Skeletal muscle tissue (tissue), 4 donors: Measurements from ENCODE around the gene SPAG6. TPM values are rescaled to one million over a fixed set of nuclear protein-coding genes. Genes with fewer than 3 reads are reported as not detected.
"Not testable (repeated sequence)": the region's sequence is repeated elsewhere in the genome, so short reads cannot be mapped to it uniquely, and the experiment has no call there.

Experiments used
- H3K27ac ChIP-seq: one replicate; pipeline ENCODE4 v1.7.0; 2013; ENCODE audit warnings: mild to moderate bottlenecking, low read depth, low read length, inconsistent platforms
- H3K27me3 ChIP-seq, 3 donors: one replicate each; pipeline ENCODE4 v1.7.0; 2013; ENCODE audit warnings: low read length in 3 of 3; ENCODE audit not compliant: control insufficient read depth in 3 of 3, insufficient read depth in 3 of 3
- H3K36me3 ChIP-seq, 3 donors: one replicate each; pipeline ENCODE4 v1.7.0; 2013; ENCODE audit warnings: low read length in 3 of 3; ENCODE audit not compliant: control insufficient read depth in 3 of 3, insufficient read depth in 3 of 3
- H3K4me1 ChIP-seq, 3 donors: one replicate each; pipeline ENCODE4 v1.7.0; 2013; ENCODE audit warnings: low read length in 3 of 3, mild to moderate bottlenecking in 3 of 3; ENCODE audit not compliant: control insufficient read depth in 3 of 3, insufficient read depth in 3 of 3
- H3K4me3 ChIP-seq, 3 donors: one replicate each; pipeline ENCODE4 v1.7.0; 2013; ENCODE audit warnings: low read length in 3 of 3
- H3K9ac ChIP-seq, 3 donors: one replicate each; pipeline ENCODE4 v1.7.0; 2013; ENCODE audit warnings: low read length in 3 of 3, mild to moderate bottlenecking in 3 of 3, moderate library complexity in 2 of 3, low read depth in 1 of 3
- H3K9me3 ChIP-seq, 3 donors: one replicate each; pipeline ENCODE4 v1.7.0; 2013; ENCODE audit warnings: low read length in 3 of 3; ENCODE audit not compliant: control insufficient read depth in 3 of 3
- total RNA-seq: library from RNA; depleted of rRNA; stranded (reverse); fragments of >200 nt; gene quantifications from one replicate; pipeline ENCODE4 v1.2.3, GENCODE V29; 2014
- donor health status: Osteomylitis.

Gene SPAG6
- total RNA-seq, 1 donor from 2014 or later: 2.6 TPM

GRCh38 chr10:22349755-22350154 lies 4.5 kb downstream of the SPAG6 start:
- H3K36me3 ChIP-seq: no peaks in the 10 kb centered on the region
- no peak overlapping the region for H3K4me3 ChIP-seq
- H3K9ac ChIP-seq: no peak overlapping the region
- peaks cover 18 to 29% (median 21%) of the 10 kb centered on the region in 3 donors for H3K27me3 ChIP-seq
- no peak overlapping the region for H3K27ac ChIP-seq
- no peaks in the 10 kb centered on the region for H3K4me1 ChIP-seq
- H3K9me3 ChIP-seq: peaks cover 0 to 2% (median 0%) of the 10 kb centered on the region in 3 donors

GRCh38 chr10:22351131-22351703 lies 5.9 kb downstream of the SPAG6 start:
- H3K27me3 ChIP-seq: peaks cover 5 to 14% (median 6%) of the 10 kb centered on the region in 3 donors
- no peaks in the 10 kb centered on the region for H3K4me1 ChIP-seq
- H3K4me3 ChIP-seq: no peak overlapping the region
- H3K9me3 ChIP-seq: no peaks in the 10 kb centered on the region
- H3K27ac ChIP-seq: no peak overlapping the region
- H3K36me3 ChIP-seq: no peaks in the 10 kb centered on the region
- no peak overlapping the region for H3K9ac ChIP-seq

- Histone ChIP-seq H3K36me3 (no peaks in the 10 kb centered on the region), H3K27ac (no peak overlapping the region), H3K27me3 (no peaks in the 10 kb centered on the region), H3K9me3 (no peaks in the 10 kb centered on the region), H3K9ac (no peak overlapping the region), H3K4me1 (no peaks in the 10 kb centered on the region), H3K4me3 (no peak overlapping the region)
Measured at GRCh38 chr10:22356324-22356873, 11.1 kb downstream of the SPAG6 start.

GRCh38 chr10:22357770-22358169 lies 12.5 kb downstream of the SPAG6 start:
- H3K27ac ChIP-seq, H3K4me3 ChIP-seq, H3K27me3 ChIP-seq, H3K4me1 ChIP-seq, H3K9ac ChIP-seq, H3K9me3 ChIP-seq, H3K36me3 ChIP-seq: not testable (repeated sequence)

GRCh38 chr10:22363305-22363704 lies 18.0 kb downstream of the SPAG6 start:
- H3K4me3 ChIP-seq: no peak overlapping the region
- no peaks in the 10 kb centered on the region for H3K4me1 ChIP-seq
- no peaks in the 10 kb centered on the region for H3K36me3 ChIP-seq
- H3K9me3 ChIP-seq: no peaks in the 10 kb centered on the region
- H3K27me3 ChIP-seq: no peaks in the 10 kb centered on the region
- H3K9ac ChIP-seq: no peak overlapping the region
- H3K27ac ChIP-seq: no peak overlapping the region

- Histone ChIP-seq H3K4me1 (no peaks in the 10 kb centered on the region), H3K9ac (peak overlapping the region in 1 of 3 donors; percentile 14), H3K27ac (no peak overlapping the region)
Measured at GRCh38 chr10:22364407-22365140, 19.3 kb downstream of the SPAG6 start.

GRCh38 chr10:22365233-22365632 lies 19.9 kb downstream of the SPAG6 start:
- H3K4me1 ChIP-seq: no peaks in the 10 kb centered on the region
- no peaks in the 10 kb centered on the region for H3K9me3 ChIP-seq
- no peaks in the 10 kb centered on the region for H3K36me3 ChIP-seq
- no peaks in the 10 kb centered on the region for H3K27me3 ChIP-seq
- H3K27ac ChIP-seq: no peak overlapping the region
- no peak overlapping the region for H3K4me3 ChIP-seq
- H3K9ac ChIP-seq: peak overlapping the region in 1 of 3 donors; percentile 14

More at GRCh38 chr10:22364407-22365140, 19.3 kb downstream of the SPAG6 start:
- Histone ChIP-seq H3K9me3 (no peaks in the 10 kb centered on the region), H3K4me3 (no peak overlapping the region), H3K36me3 (no peaks in the 10 kb centered on the region), H3K27me3 (no peaks in the 10 kb centered on the region)

- Histone ChIP-seq H3K27ac (no peak overlapping the region), H3K36me3 (no peaks in the 10 kb centered on the region), H3K9me3 (no peaks in the 10 kb centered on the region)
Measured at GRCh38 chr10:22365644-22366434, 20.5 kb downstream of the SPAG6 start.

GRCh38 chr10:22366435-22366703 lies 21.1 kb downstream of the SPAG6 start:
- Histone ChIP-seq H3K4me1 (no peaks in the 10 kb centered on the region), H3K36me3 (no peaks in the 10 kb centered on the region), H3K9ac (no peak overlapping the region), H3K27ac (no peak overlapping the region), H3K4me3 (no peak overlapping the region), H3K9me3 (no peaks in the 10 kb centered on the region), H3K27me3 (no peaks in the 10 kb centered on the region)

More at GRCh38 chr10:22365644-22366434, 20.5 kb downstream of the SPAG6 start:
- Histone ChIP-seq H3K27me3 (no peaks in the 10 kb centered on the region), H3K9ac (no peak overlapping the region), H3K4me3 (no peak overlapping the region), H3K4me1 (no peaks in the 10 kb centered on the region)

GRCh38 chr10:22366771-22367170 lies 21.5 kb downstream of the SPAG6 start:
- H3K4me1 ChIP-seq: no peaks in the 10 kb centered on the region
- H3K9ac ChIP-seq: no peak overlapping the region
- H3K4me3 ChIP-seq: no peak overlapping the region
- no peaks in the 10 kb centered on the region for H3K27me3 ChIP-seq
- no peak overlapping the region for H3K27ac ChIP-seq
- H3K9me3 ChIP-seq: no peaks in the 10 kb centered on the region
- no peaks in the 10 kb centered on the region for H3K36me3 ChIP-seq
